HepG2 (cell line): ENCODE results near the gene WDHD1. TPM values are rescaled to one million over a fixed set of nuclear protein-coding genes. Genes with fewer than 3 reads are reported as not detected.
A peak's percentile ranks its signal among the peaks of the same experiment; 100 is the strongest.

Experiments used
- EEA1 ChIP-seq: sonication (generic); formaldehyde crosslinking; IDR thresholded peaks from 2 replicates; pipeline ENCODE4 v1.5.1; 2020; ENCODE audit warnings: mild to moderate bottlenecking, missing genetic modification reagents, borderline replicate concordance
- GZF1 ChIP-seq: sonication (generic); formaldehyde crosslinking; IDR thresholded peaks from 2 replicates; pipeline ENCODE4 v1.5.1; 2020; ENCODE audit warnings: mild to moderate bottlenecking, missing genetic modification reagents
- KIAA2018 ChIP-seq: sonication (generic); formaldehyde crosslinking; IDR thresholded peaks from 2 replicates; pipeline ENCODE4 v1.5.0; 2020; ENCODE audit warnings: mild to moderate bottlenecking, missing genetic modification reagents, borderline replicate concordance
- MAX ChIP-seq: IDR thresholded peaks from 2 replicates; pipeline ENCODE4 v1.6.1; 2012; ENCODE audit warnings: inconsistent platforms
- MBNL3 ChIP-seq: fragments of 250-450 bp; sonication (Bioruptor Pico); conservative IDR thresholded peaks from 2 replicates; pipeline ENCODE4 v1.8.0; 2022; ENCODE audit warnings: mild to moderate bottlenecking, inconsistent platforms
- MYC ChIP-seq: sonication (generic); formaldehyde crosslinking; IDR thresholded peaks from 2 replicates; pipeline ENCODE4 v1.9.0; 2021; ENCODE audit warnings: missing genetic modification reagents, borderline replicate concordance
- PHF5A ChIP-seq: IDR thresholded peaks from one replicate; pipeline ENCODE4 v1.6.1; 2018; ENCODE audit warnings: low read depth, missing genetic modification reagents; ENCODE audit not compliant: unreplicated experiment
- RCOR2 ChIP-seq: IDR thresholded peaks from 2 replicates; pipeline ENCODE4 v1.6.1; 2016; ENCODE audit warnings: missing biosample characterization, missing genetic modification reagents
- RELA ChIP-seq: sonication (generic); formaldehyde crosslinking; IDR thresholded peaks from 2 replicates; pipeline ENCODE4 v1.4.0; 2020; ENCODE audit warnings: missing genetic modification reagents
- TP53 ChIP-seq: sonication (generic); formaldehyde crosslinking; conservative IDR thresholded peaks from 2 replicates; pipeline ENCODE4 v1.4.0; 2020; ENCODE audit warnings: missing genetic modification reagents
- ZBTB21 ChIP-seq: sonication (generic); formaldehyde crosslinking; IDR thresholded peaks from 2 replicates; pipeline ENCODE4 v1.4.0; 2020; ENCODE audit warnings: missing genetic modification reagents
- ZC3H13 ChIP-seq: sonication (generic); formaldehyde crosslinking; IDR thresholded peaks from 2 replicates; pipeline ENCODE4 v1.8.1; 2023; ENCODE audit warnings: mild to moderate bottlenecking, missing genetic modification reagents, moderate library complexity
- ZMYM3 ChIP-seq: sonication (generic); formaldehyde crosslinking; IDR thresholded peaks from 2 replicates; pipeline ENCODE4 v1.5.1; 2020; ENCODE audit warnings: mild to moderate bottlenecking, missing genetic modification reagents
- ZNF230 ChIP-seq: sonication (generic); formaldehyde crosslinking; IDR thresholded peaks from 2 replicates; pipeline ENCODE4 v1.4.0; 2020; ENCODE audit warnings: mild to moderate bottlenecking, missing genetic modification reagents
- ZNF329 ChIP-seq: sonication (generic); formaldehyde crosslinking; IDR thresholded peaks from 2 replicates; pipeline ENCODE4 v1.9.0; 2021; ENCODE audit warnings: low read depth, mild to moderate bottlenecking, missing genetic modification reagents
- ZNF331 ChIP-seq: sonication (generic); formaldehyde crosslinking; IDR thresholded peaks from 2 replicates; pipeline ENCODE4 v1.4.0; 2020; ENCODE audit warnings: missing genetic modification reagents
- ZNF510 ChIP-seq: sonication (generic); formaldehyde crosslinking; IDR thresholded peaks from 2 replicates; pipeline ENCODE4 v1.4.0; 2020; ENCODE audit warnings: low read depth, mild to moderate bottlenecking, missing genetic modification reagents
- ZNF782 ChIP-seq: sonication (generic); formaldehyde crosslinking; IDR thresholded peaks from 2 replicates; pipeline ENCODE4 v1.4.0; 2020; ENCODE audit warnings: missing genetic modification reagents, mild to moderate bottlenecking, borderline replicate concordance
- ZNF792 ChIP-seq: IDR thresholded peaks from 2 replicates; pipeline ENCODE4 v1.6.1; 2016
- ZSCAN22 ChIP-seq: sonication (generic); formaldehyde crosslinking; IDR thresholded peaks from 2 replicates; pipeline ENCODE4 v1.4.0; 2020; ENCODE audit warnings: mild to moderate bottlenecking, missing genetic modification reagents
- polyA plus RNA-seq, 8 experiments: library from polyadenylated mRNA; depleted of rRNA in 3 of 8; stranded (reverse) in 7 of 8; unstranded in 1 of 8; fragments of >200 nt; fragmentation: Illumina TruSeq in 4 of 8; extraction: Trizol in 4 of 8; gene quantifications; 2 replicates each; pipeline versions ENCODE4 v1.2.1 to v1.2.3, GENCODE V29; 2011 to 2016; ENCODE audit warnings: low read depth in 4 of 8, missing spikeins in 1 of 8, mixed read lengths in 1 of 8; ENCODE audit not compliant: insufficient read depth in 1 of 8
- total RNA-seq, 5 experiments: library from RNA; depleted of rRNA; stranded (reverse); fragments of >200 nt; fragmentation: Illumina TruSeq; extraction: Trizol; gene quantifications; 2 replicates each; pipeline ENCODE4 v1.2.3, GENCODE V29; 2016; ENCODE audit warnings: low read depth in 1 of 5
- TF ChIP-seq, protein P1 (sequence below): IDR thresholded peaks from 2 replicates; pipeline ENCODE4 v1.6.1; 2016; ENCODE audit warnings: low read depth

WDHD1 gene
- total and polyA plus RNA-seq, 2 of the 13 experiments (the other 11 are each of a cell fraction or from before 2014, with no cell fraction given): 5.5 to 27.5 TPM

DNA sequence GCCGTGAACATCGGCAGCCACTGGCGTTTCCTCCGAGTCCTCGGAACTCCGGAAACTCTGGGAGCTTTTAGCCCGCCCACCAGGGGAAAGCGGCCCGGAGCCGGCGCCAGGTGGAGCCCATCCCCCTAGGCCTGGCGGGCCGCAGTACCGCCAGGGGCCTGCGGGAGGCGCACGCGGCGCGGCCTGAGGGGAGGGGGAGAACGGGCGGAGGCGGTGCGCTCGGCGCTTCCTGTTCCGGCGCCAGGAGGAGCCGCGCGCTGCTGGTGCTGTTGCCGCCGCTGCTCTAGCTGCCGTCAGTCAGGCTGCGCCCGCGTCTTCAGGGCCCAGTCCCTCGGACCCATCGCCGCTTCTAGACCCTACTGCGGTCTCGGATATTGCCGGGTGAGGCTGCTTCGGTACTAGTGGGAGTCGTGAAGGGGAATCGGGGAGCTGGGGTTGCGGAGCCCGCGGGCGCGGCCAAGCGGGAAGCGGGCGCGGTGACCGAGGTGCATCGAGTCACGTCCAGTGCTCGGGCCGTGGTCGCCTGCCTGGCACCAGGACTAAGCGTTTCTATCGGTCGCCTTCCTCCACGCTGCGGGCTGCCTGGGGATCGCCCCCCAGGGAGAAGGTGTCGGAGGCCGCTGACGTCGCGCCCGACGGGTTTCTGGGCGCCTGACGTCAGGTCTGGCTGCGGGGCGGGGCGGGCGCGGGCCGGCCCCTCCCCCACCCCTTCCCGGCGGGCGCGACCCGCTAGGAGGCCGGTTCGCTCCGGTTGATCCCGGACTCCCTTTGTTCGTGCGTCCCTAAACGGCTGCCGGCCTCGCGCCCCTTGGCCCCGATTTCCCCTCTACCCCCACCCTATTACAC lies 24.7 kb upstream of the WDHD1 start, which contains the start of gene MAPK1IP1L (continued):
- 0 out of 2 replicates have a peak, but pooled peaks have one; percentile 81 for TF ChIP-seq EEA1
- peak; percentile 91; the same call in 1 of the 2 replicates for TF ChIP-seq ZNF230
- no peak for TF ChIP-seq KIAA2018
- peak; percentile 87 for TF ChIP-seq ZNF782 (CRISPR knock-in tag)
- peak; percentile 22; the same call in 1 of the 2 replicates for TF ChIP-seq ZSCAN22 (CRISPR knock-in tag)
- TF ChIP-seq ZNF329 (CRISPR knock-in tag): no peak
- peak; percentile 93 for TF ChIP-seq PHF5A (CRISPR knock-in tag)
- no peak for TF ChIP-seq MBNL3 (CRISPR knock-in tag)
- peak; percentile 82; the same call in 1 of the 2 replicates for TF ChIP-seq GZF1 (CRISPR knock-in tag)
- TF ChIP-seq ZBTB21 (CRISPR knock-in tag): peak; percentile 94
- peak; percentile 73; the same call in 1 of the 2 replicates for TF ChIP-seq ZNF331 (CRISPR knock-in tag)
- TF ChIP-seq MAX: peak; percentile 83
- peak; percentile 65 for TF ChIP-seq ZMYM3 (CRISPR knock-in tag)
- no peak; the same call in 1 of the 2 replicates for TF ChIP-seq TP53
- TF ChIP-seq, protein P1, sequence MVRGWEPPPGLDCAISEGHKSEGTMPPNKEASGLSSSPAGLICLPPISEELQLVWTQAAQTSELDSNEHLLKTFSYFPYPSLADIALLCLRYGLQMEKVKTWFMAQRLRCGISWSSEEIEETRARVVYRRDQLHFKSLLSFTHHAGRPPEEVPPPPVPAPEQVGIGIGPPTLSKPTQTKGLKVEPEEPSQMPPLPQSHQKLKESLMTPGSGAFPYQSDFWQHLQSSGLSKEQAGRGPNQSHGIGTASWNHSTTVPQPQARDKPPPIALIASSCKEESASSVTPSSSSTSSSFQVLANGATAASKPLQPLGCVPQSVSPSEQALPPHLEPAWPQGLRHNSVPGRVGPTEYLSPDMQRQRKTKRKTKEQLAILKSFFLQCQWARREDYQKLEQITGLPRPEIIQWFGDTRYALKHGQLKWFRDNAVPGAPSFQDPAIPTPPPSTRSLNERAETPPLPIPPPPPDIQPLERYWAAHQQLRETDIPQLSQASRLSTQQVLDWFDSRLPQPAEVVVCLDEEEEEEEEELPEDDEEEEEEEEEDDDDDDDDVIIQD (CRISPR knock-in tag): peak; percentile 57; the same call in 1 of the 2 replicates
- 0 out of 2 replicates have a peak, but pooled peaks have one; percentile 15 for TF ChIP-seq RCOR2 (CRISPR knock-in tag)
- peak; percentile 91 for TF ChIP-seq MYC
- peak; percentile 52 for TF ChIP-seq ZC3H13 (CRISPR knock-in tag)
- TF ChIP-seq ZNF792: peak; percentile 87
- peak; percentile 87; the same call in 1 of the 2 replicates for TF ChIP-seq ZNF510 (CRISPR knock-in tag)
- no peak for TF ChIP-seq RELA (CRISPR knock-in tag)
